Breast epithelium (tissue), 3 donors: ENCODE data around the gene RAB7A.

Experiments used
- POLR2A ChIP-seq: fragments of 450-650 bp; IDR thresholded peaks from one replicate; pipeline ENCODE4 v1.6.1; 2016; ENCODE audit warnings: antibody characterized with exemption, mild to moderate bottlenecking, moderate library complexity
- POLR2AphosphoS5 ChIP-seq, 3 donors: sonication (generic); formaldehyde crosslinking; IDR thresholded peaks; one replicate each; pipeline ENCODE4 v1.6.1; 2017; ENCODE audit warnings: antibody characterized with exemption in 3 of 3
- TF ChIP-seq, protein P1 (sequence below), 3 donors: fragments of 450-650 bp; IDR thresholded peaks; one replicate each; pipeline ENCODE4 v1.5.1; 2016 to 2017; ENCODE audit warnings: antibody characterized with exemption in 3 of 3, mild to moderate bottlenecking in 3 of 3, moderate library complexity in 3 of 3

DNA sequence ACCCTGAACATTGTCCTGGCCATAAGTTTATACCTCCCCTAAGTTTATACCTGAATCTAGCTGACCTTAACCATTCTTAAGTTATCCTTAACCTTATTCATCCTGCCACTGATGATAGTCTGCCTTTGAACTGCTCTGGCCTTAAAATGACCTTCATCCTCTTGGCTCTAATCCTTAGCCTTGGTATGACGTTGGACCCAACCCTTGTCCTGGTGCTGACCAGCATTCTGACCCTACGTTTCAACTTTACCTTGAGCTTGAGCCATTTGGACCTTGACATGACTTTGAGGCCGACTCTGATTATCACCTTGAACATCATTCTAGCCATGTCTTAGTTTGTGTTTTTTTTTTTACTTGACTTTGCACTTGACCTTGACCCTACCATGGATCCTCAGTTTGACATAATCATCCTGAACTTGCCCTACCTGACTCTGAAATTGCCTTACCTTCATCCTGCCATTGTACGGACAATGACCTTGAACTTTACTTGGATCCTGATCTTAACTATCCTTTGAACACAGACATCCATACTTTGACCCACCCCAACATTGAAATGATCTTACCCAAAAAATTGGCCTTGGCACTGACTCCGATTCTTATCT is 92.3 kb downstream of the RAB7A start:
- TF ChIP-seq, protein P1, sequence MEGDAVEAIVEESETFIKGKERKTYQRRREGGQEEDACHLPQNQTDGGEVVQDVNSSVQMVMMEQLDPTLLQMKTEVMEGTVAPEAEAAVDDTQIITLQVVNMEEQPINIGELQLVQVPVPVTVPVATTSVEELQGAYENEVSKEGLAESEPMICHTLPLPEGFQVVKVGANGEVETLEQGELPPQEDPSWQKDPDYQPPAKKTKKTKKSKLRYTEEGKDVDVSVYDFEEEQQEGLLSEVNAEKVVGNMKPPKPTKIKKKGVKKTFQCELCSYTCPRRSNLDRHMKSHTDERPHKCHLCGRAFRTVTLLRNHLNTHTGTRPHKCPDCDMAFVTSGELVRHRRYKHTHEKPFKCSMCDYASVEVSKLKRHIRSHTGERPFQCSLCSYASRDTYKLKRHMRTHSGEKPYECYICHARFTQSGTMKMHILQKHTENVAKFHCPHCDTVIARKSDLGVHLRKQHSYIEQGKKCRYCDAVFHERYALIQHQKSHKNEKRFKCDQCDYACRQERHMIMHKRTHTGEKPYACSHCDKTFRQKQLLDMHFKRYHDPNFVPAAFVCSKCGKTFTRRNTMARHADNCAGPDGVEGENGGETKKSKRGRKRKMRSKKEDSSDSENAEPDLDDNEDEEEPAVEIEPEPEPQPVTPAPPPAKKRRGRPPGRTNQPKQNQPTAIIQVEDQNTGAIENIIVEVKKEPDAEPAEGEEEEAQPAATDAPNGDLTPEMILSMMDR (IDR thresholded peaks at IDR 0.05): no peak
- TF ChIP-seq POLR2AphosphoS5 (IDR thresholded peaks at IDR 0.05) (no peak), POLR2A (no peak)
